Kidney capillary endothelial cell (primary cell): ENCODE data around the gene UVRAG.

Experiments used
- DNase-seq: peaks from one replicate; pipeline ENCODE4 v3.0.0-alpha.2; 2018; ENCODE audit warnings: low spot score

The UVRAG gene

GRCh38 chr11:76172583-76172982 is 357.6 kb downstream of the UVRAG start:
- no peak for DNase-seq

- no peak for DNase-seq
These were observed 358.7 kb downstream of the UVRAG start for GRCh38 chr11:76173663-76174062.

GRCh38 chr11:76174330-76174729 is 359.3 kb downstream of the UVRAG start:
- no peak for DNase-seq

GRCh38 chr11:76175783-76176182 is 360.8 kb downstream of the UVRAG start:
- DNase-seq, result no peak

GRCh38 chr11:76176463-76176862 is 361.5 kb downstream of the UVRAG start:
- DNase-seq, result no peak

GRCh38 chr11:76177250-76177686 is 362.3 kb downstream of the UVRAG start:
- no peak for DNase-seq

DNA sequence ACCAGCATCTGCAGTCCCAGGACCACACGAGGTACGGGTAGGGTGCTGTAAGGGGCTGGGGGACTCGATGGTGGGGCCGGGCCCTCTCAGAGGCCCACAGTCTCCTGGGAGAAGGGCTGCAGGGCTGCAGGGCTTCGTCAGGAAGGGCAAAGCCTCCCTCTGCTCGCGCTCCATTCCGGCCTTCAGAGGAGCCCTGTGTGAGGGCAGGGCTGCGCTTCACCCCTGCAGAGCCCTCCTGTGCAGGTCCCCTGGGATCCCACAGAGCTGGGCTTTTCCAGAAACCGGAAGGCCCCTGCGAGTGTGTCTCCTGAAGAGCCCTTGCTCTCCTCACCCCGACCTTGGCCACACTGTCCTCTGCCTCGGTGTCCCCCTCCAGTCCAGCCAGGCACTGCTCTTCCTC is 364.1 kb downstream of the UVRAG start:
- no peak for DNase-seq

DNA sequence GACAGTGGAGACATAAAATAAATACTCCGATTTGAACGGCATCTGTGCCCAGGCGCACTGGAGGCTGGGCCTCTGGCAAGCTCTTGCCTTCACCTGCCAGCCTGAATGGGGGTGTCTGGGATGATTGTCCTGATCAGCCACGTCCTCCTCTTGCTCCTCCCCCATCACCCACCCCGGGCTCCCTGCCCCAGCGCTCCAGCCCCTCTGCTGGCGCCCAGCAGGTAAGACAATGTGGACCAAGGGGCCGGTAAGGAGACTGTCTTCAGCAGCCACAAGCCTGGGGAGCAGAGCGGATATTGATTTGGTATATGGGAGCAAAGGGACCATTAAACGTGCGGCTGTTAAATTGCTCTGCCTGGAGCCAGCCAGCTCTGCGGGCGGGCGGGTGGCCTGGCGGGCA is 366.4 kb downstream of the UVRAG start:
- no peak for DNase-seq

GRCh38 chr11:76184551-76184993 is 369.6 kb downstream of the UVRAG start:
- DNase-seq, result no peak

GRCh38 chr11:76185511-76185910 is 370.5 kb downstream of the UVRAG start:
- no peak for DNase-seq

DNA sequence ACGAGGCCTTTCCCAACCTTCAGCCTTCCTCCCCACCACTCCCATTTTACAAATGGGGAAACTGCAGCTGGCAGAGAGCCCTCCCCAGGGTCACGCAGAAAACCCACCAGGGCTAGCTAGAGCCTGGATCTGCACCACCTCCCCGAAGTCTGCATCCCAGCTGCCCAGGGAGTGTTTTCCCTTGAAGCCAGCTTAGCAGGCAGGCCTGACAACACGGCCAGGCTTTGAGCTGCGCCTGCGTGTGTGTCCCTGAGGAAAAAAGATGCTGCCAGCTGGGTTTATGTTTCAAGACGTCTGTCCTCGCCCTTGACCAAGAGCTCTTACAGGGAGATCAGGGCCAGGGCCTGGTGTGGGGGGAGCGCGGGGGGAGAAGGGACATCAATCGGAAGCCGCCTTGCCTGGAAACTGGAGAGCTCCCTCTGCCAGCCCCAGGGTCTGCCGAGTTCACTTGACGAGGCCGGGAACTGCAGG is 371.0 kb downstream of the UVRAG start:
- DNase-seq, result no peak

- DNase-seq, result no peak
These were observed 371.8 kb downstream of the UVRAG start for GRCh38 chr11:76186776-76187279.

DNA sequence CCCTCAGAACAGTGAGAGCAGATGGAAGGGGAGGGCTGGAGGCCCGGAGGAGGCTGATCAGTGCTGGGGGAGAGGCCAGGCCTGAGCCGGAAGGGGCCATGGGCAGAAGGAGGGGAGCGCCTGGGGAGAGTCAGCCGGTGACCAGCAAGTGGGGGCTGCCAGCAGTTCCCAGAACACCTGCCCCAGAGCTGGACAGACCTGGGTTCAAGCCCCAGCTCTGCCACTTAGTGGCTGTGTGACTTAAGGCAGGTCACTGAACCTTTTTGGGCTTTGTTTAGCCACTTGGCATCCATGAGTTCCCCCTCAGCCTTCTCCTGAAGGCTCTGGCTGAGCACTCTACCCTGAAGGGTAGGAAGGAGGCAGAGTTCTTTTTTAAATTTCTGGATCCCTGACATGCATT is 373.9 kb downstream of the UVRAG start:
- DNase-seq, result no peak

DNA sequence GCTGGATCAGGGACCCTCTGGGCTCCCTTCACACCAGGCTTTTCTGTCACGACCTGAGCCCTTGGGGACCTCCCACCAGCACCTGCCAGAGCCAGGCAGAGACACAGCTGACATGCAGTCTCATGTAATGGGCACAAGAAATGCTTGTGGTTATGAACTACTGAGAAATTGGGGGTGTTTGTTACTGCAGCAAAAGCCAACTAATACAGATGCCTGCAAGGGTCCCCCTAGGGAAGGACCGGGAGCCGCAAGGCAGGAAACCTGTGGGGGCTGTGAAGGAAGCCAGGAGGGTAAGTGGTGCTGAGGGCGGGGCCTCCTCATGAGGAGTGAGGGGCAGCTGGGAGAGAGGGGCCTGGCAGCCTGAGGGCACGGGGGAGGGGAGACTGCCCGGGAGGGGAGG is 374.7 kb downstream of the UVRAG start:
- no peak for DNase-seq

DNA sequence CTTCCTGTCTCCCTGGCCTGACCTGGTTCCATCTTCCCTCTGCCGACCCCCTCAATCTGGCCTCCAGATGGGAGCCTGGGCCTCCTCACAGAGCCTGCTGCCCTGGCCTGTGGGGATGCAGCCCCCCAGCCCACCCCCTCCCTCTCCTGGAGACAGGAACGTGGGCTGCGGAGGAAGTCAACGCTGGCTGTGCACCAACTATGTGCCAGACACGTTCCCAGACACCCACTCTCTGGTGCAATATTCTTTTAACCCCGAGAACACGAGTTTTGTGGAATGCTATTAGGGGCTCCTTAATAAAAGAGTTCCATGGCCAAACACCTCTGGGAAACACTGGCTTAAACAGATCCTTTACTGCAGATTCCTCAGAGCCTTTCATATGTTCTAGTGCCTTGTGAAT is 375.4 kb downstream of the UVRAG start:
- no peak for DNase-seq
